T-helper 22 cell (primary cell): ENCODE data around the gene STAG3.
"Not testable (repeated sequence)": the region's sequence is repeated elsewhere in the genome, so short reads cannot be mapped to it uniquely, and the experiment has no call there.

Experiments used
- DNase-seq: peaks from one replicate; pipeline ENCODE4 v3.0.0-alpha.2; 2020; ENCODE audit warnings: low read depth

The STAG3 gene

GRCh38 chr7:100173806-100174495 is 3.8 kb upstream of the STAG3 start:
- DNase-seq, result no peak

GRCh38 chr7:100174582-100174981 is 3.1 kb upstream of the STAG3 start:
- no peak for DNase-seq

- DNase-seq, result no peak
Observed at GRCh38 chr7:100175296-100175935, 2.3 kb upstream of the STAG3 start.

GRCh38 chr7:100176096-100177044 is 1.3 kb upstream of the STAG3 start:
- DNase-seq, result no peak

- DNase-seq, result not testable (repeated sequence)
Observed at GRCh38 chr7:100180084-100180483, 2.4 kb downstream of the STAG3 start.

- DNase-seq, result not testable (repeated sequence)
Observed at GRCh38 chr7:100182616-100183015, 4.9 kb downstream of the STAG3 start.

- DNase-seq, result not testable (repeated sequence)
Observed at GRCh38 chr7:100183090-100183489, 5.4 kb downstream of the STAG3 start.

- no peak for DNase-seq
Observed at GRCh38 chr7:100185726-100186125, 8.0 kb downstream of the STAG3 start.

- no peak for DNase-seq
Observed at GRCh38 chr7:100189061-100189460, 11.3 kb downstream of the STAG3 start.

GRCh38 chr7:100190048-100190711 is 12.5 kb downstream of the STAG3 start:
- DNase-seq, result no peak

GRCh38 chr7:100191775-100192174 is 14.1 kb downstream of the STAG3 start:
- no peak for DNase-seq

GRCh38 chr7:100192281-100192862 is 14.7 kb downstream of the STAG3 start:
- DNase-seq, result not testable (repeated sequence)

GRCh38 chr7:100192969-100193368 is 15.3 kb downstream of the STAG3 start:
- DNase-seq, result no peak

- no peak for DNase-seq
Observed at GRCh38 chr7:100195222-100195621, 17.5 kb downstream of the STAG3 start.

GRCh38 chr7:100195901-100196322 is 18.2 kb downstream of the STAG3 start:
- not testable (repeated sequence) for DNase-seq

- no peak for DNase-seq
Observed at GRCh38 chr7:100198266-100198665, 20.5 kb downstream of the STAG3 start.

- no peak for DNase-seq
Observed at GRCh38 chr7:100200693-100201092, 23.0 kb downstream of the STAG3 start.

GRCh38 chr7:100204454-100204853 is 26.7 kb downstream of the STAG3 start:
- DNase-seq, result no peak

- no peak for DNase-seq
Observed at GRCh38 chr7:100208911-100209408, 31.2 kb downstream of the STAG3 start.

- DNase-seq, result no peak
Observed at GRCh38 chr7:100209493-100209892, 31.8 kb downstream of the STAG3 start.

- no peak for DNase-seq
Observed at GRCh38 chr7:100210805-100211204, 33.1 kb downstream of the STAG3 start.
